ENCODE results near the gene PRKCH. TPM values are rescaled to one million over a fixed set of nuclear protein-coding genes. Genes with fewer than 3 reads are reported as not detected.

The PRKCH gene
- total RNA-seq, 1 experiment from 2014 or later = 10.3 TPM

GRCh38 chr14:61578745-61579144 is 257.4 kb downstream of the PRKCH start:
- H3K4me3 Mint-ChIP-seq = no peak overlapping the region
- TF ChIP-seq NFE2L1 (CRISPR knock-in tag; IDR thresholded peaks at IDR 0.05) (no peak), GABPB1 (CRISPR knock-in tag; IDR thresholded peaks at IDR 0.05) (no peak), PRRX2 (CRISPR knock-in tag; IDR thresholded peaks at IDR 0.05) (no peak), ATF2 (CRISPR knock-in tag; IDR thresholded peaks at IDR 0.05; ENCODE audit: borderline replicate concordance, low read depth) (no peak), ZNF396 (CRISPR knock-in tag; IDR thresholded peaks at IDR 0.05; ENCODE audit: borderline replicate concordance) (no peak), ZNF281 (CRISPR knock-in tag; IDR thresholded peaks at IDR 0.05) (no peak), ATF1 (CRISPR knock-in tag; IDR thresholded peaks at IDR 0.05) (no peak), ZMAT4 (CRISPR knock-in tag; IDR thresholded peaks at IDR 0.05) (no peak), ZNF532 (CRISPR knock-in tag; IDR thresholded peaks at IDR 0.05; ENCODE audit: borderline replicate concordance) (no peak), ZNF121 (CRISPR knock-in tag; IDR thresholded peaks at IDR 0.05) (no peak), ZNF138 (CRISPR knock-in tag; conservative IDR thresholded peaks at IDR 0.05) (no peak), ATF3 (CRISPR knock-in tag; conservative IDR thresholded peaks at IDR 0.05) (no peak), SOX15 (CRISPR knock-in tag; IDR thresholded peaks at IDR 0.05) (no peak), USF2 (CRISPR knock-in tag; IDR thresholded peaks at IDR 0.05) (no peak)
- H3K36me3 Mint-ChIP-seq = no peaks in the 10 kb centered on the region
- POLR2A ChIA-PET = no interaction called here
- H3K27ac Mint-ChIP-seq = no peak overlapping the region
- no peaks in the 10 kb centered on the region for H3K9me3 Mint-ChIP-seq
- H3K4me1 Mint-ChIP-seq = peaks cover 6% of the 10 kb centered on the region; the same call in 1 of the 2 replicates
- H3K27me3 Mint-ChIP-seq (ENCODE audit: low read depth) = no peaks in the 10 kb centered on the region
- ATAC-seq = no peak
- CTCF ChIA-PET = no interaction called here
- no peak for DNase-seq (ENCODE audit: low spot score)

GRCh38 chr14:61581340-61581739 is 260.0 kb downstream of the PRKCH start:
- no peaks in the 10 kb centered on the region for H3K27me3 Mint-ChIP-seq (ENCODE audit: low read depth)
- ATAC-seq (no peak), DNase-seq (ENCODE audit: low spot score) (no peak)
- POLR2A ChIA-PET = no interaction called here
- H3K4me3 Mint-ChIP-seq = no peak overlapping the region
- H3K36me3 Mint-ChIP-seq = no peaks in the 10 kb centered on the region
- H3K9me3 Mint-ChIP-seq = no peaks in the 10 kb centered on the region
- CTCF ChIA-PET = no interaction called here
- H3K27ac Mint-ChIP-seq = no peak overlapping the region
- peaks cover 13% of the 10 kb centered on the region for H3K4me1 Mint-ChIP-seq
- TF ChIP-seq HMGXB4 (CRISPR knock-in tag; IDR thresholded peaks at IDR 0.05) (no peak), ZNF425 (CRISPR knock-in tag; conservative IDR thresholded peaks at IDR 0.05) (no peak), SOX15 (CRISPR knock-in tag; IDR thresholded peaks at IDR 0.05) (no peak), RELA (CRISPR knock-in tag; IDR thresholded peaks at IDR 0.05; ENCODE audit: borderline replicate concordance) (no peak), E2F4 (CRISPR knock-in tag; IDR thresholded peaks at IDR 0.05; ENCODE audit: borderline replicate concordance, low read depth) (no peak), ESRRA (CRISPR knock-in tag; IDR thresholded peaks at IDR 0.05; ENCODE audit: borderline replicate concordance) (no peak), KAT7 (CRISPR knock-in tag; IDR thresholded peaks at IDR 0.05; ENCODE audit: borderline replicate concordance) (no peak)

Data from WTC11 (cell line).